Prostate gland (tissue), 2 donors: ENCODE measurements around the gene BRD3OS. TPM values are rescaled to one million over a fixed set of nuclear protein-coding genes. Genes with fewer than 3 reads are reported as not detected.
A peak's percentile ranks its signal among the peaks of the same experiment; 100 is the strongest.

ENCODE experiments used
- DNase-seq: peaks from one replicate; pipeline ENCODE4 v3.0.0-alpha.2; 2019; ENCODE audit warnings: low spot score
- H3K27ac ChIP-seq, 2 donors: fragments of 200-600 bp; sonication (generic); 2 replicates each; pipeline ENCODE4 v1.5.1; 2017 to 2019
- H3K27me3 ChIP-seq: fragments of 200-600 bp; sonication (generic); replicated peaks from 2 replicates; pipeline ENCODE4 v1.5.1; 2019; ENCODE audit not compliant: insufficient read depth
- H3K36me3 ChIP-seq, 2 donors: fragments of 200-600 bp; sonication (generic); 1 replicate in 1 of 2; 2 replicates in 1 of 2; pipeline versions ENCODE4 v1.5.1 to v1.8.1; 2017 to 2019
- H3K4me1 ChIP-seq: fragments of 200-600 bp; sonication (generic); replicated peaks from 2 replicates; pipeline ENCODE4 v1.5.1; 2019
- H3K4me3 ChIP-seq, 2 donors: fragments of 200-600 bp; sonication (generic); 2 replicates each; pipeline ENCODE4 v1.5.1; 2017 to 2019
- H3K9me3 ChIP-seq: fragments of 200-600 bp; sonication (generic); 2 replicates; pipeline ENCODE4 v1.5.1; 2017
- POLR2A ChIP-seq: fragments of 450-650 bp; IDR thresholded peaks from one replicate; pipeline ENCODE4 v1.6.1; 2016; ENCODE audit warnings: antibody characterized with exemption, mild to moderate bottlenecking
- POLR2AphosphoS5 ChIP-seq: sonication (generic); formaldehyde crosslinking; IDR thresholded peaks from one replicate; pipeline ENCODE4 v1.6.1; 2017; ENCODE audit warnings: antibody characterized with exemption
- WGBS: methylation state at CpG from one replicate; pipeline ENCODE4 v1.1.5; 2018; 5-methylcytosine and 5-hydroxymethylcytosine counted together
- intact Hi-C: fragments of 100-400 bp; cut with DNase I; formaldehyde crosslinking; loops from one replicate; pipeline ENCODE4 v1.14.2; 2022
- total RNA-seq, 2 donors: library from RNA; depleted of rRNA; stranded (reverse); fragments of >200 nt; gene quantifications; one replicate each; pipeline ENCODE4 v1.1.0, GENCODE V29; 2016
- TF ChIP-seq, protein P1 (sequence below), 4 experiments: fragments of 200-600 bp in 2 of 4; fragments of 450-650 bp in 2 of 4; sonication (generic) in 2 of 4; IDR thresholded peaks; 1 replicate in 3 of 4; 2 replicates in 1 of 4; pipeline ENCODE4 v1.5.1; 2016 to 2019; ENCODE audit warnings: antibody characterized with exemption in 4 of 4, mild to moderate bottlenecking in 2 of 4, moderate library complexity in 2 of 4

Gene BRD3OS
- total RNA-seq, 2 donors from 2014 or later = 16.2 to 30.1 TPM

DNA sequence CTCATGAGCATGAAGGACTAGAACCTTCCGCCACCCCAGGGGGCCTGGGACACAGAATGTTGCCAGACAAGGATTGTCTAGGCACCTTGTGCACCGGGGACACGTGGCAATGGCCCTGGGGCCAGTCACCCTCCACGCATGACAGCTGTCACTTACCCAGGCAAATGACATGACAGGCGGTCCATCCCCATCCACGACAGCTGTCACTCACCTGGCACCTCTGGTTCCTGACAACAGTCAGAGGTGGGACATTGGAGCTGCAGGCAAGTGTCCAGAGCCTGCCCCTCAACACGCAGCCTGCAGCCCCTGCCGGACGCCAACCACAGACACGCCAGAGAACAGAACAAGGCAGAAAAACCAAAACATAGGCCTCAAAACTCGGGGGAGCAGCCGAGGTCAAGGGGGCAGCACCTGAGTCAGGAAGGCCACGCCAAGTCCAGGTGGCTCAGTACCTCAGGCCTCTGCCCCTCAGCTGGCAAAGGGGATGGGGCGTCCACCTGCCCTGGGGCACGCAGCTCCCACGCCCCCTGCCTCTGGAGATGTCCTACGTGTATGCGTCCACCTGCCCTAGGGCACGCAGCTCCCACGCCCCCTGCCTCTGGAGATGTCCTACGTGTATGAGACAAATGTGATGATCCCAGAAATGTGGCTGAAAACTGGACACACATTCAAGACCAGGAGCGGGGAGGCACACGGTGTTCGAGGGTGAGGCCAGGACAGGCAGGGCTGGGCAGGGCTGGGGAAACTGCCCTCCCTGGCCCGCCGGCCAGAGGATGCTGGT, 47.7 kb upstream of the BRD3OS start:
- DNase-seq = no peak
- Histone ChIP-seq H3K36me3 (no peaks in the 10 kb centered on the region), H3K4me3 (no peak overlapping the region), H3K4me1 (no peaks in the 10 kb centered on the region), H3K27ac (no peak overlapping the region), H3K9me3 (no peaks in the 10 kb centered on the region), H3K27me3 (no peaks in the 10 kb centered on the region)
- no peak for TF ChIP-seq POLR2AphosphoS5
- TF ChIP-seq POLR2A = no peak
- TF ChIP-seq, protein P1, sequence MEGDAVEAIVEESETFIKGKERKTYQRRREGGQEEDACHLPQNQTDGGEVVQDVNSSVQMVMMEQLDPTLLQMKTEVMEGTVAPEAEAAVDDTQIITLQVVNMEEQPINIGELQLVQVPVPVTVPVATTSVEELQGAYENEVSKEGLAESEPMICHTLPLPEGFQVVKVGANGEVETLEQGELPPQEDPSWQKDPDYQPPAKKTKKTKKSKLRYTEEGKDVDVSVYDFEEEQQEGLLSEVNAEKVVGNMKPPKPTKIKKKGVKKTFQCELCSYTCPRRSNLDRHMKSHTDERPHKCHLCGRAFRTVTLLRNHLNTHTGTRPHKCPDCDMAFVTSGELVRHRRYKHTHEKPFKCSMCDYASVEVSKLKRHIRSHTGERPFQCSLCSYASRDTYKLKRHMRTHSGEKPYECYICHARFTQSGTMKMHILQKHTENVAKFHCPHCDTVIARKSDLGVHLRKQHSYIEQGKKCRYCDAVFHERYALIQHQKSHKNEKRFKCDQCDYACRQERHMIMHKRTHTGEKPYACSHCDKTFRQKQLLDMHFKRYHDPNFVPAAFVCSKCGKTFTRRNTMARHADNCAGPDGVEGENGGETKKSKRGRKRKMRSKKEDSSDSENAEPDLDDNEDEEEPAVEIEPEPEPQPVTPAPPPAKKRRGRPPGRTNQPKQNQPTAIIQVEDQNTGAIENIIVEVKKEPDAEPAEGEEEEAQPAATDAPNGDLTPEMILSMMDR (IDR thresholded peaks at IDR 0.05) = no peak
- intact Hi-C loops = no loop called here
- 96% methylated on average over 26 of the region's 26 CpGs for WGBS

DNA sequence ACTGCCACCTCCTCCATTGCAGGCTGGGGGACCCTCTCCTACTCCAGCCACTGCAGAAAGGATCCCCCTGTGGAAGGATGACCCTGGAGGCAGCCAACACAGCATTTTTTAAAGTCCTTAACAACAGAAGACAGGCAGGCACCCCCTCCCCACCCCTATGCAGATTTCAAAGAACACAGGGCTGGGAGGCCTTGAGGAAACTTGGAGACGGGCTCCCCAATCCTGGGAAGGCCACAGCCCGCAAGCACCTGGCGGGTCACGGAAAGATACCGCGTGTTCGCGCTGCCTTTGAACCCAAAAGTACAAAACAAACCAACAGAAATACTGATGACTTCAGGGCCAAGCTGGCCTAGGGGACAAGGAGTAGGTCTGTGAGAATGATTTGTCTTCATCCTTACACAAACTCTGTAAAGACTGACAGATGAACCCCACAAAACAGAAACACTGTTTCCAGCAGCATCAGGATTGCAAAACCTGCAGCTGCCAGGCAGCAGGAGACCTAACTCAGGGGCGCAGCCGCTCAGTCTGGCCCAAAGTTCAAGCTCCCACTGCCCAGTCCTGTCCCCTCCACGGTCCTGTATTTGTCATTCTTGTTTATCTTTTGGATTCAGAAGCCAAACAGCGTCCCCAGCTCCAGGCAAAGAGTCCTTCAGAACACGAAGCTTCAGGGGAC, 46.9 kb upstream of the BRD3OS start:
- 85% methylated on average over 13 of the region's 13 CpGs for WGBS
- Histone ChIP-seq H3K27ac (no peak overlapping the region), H3K4me3 (no peak overlapping the region), H3K9me3 (no peaks in the 10 kb centered on the region), H3K27me3 (no peaks in the 10 kb centered on the region), H3K4me1 (no peaks in the 10 kb centered on the region), H3K36me3 (no peaks in the 10 kb centered on the region)
- intact Hi-C loops = no loop called here
- DNase-seq = no peak
- TF ChIP-seq POLR2AphosphoS5 = no peak
- TF ChIP-seq, protein P1 (IDR thresholded peaks at IDR 0.05) = no peak
- TF ChIP-seq POLR2A = no peak

DNA sequence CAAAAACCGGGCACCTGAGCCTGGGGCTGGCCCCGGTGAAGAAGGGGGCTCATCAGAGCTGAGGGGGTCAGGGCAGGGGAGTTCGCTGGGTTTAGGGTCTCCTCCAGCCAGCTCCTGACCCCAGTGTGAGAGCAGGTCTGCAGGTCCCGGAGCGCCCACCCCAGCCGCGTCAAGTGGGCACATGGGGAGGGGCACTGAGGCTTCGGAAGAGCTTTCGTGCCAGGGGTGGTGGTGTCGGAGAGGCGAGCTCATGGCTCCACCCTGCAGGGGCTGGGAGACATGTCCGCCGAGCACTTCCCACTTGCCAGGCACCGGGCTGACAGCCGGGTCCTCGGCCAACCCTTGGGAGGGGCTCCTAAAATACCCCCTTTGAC, 46.4 kb upstream of the BRD3OS start:
- H3K4me1 ChIP-seq = no peaks in the 10 kb centered on the region
- H3K27me3 ChIP-seq = no peaks in the 10 kb centered on the region
- 50% methylated on average over 14 of the region's 16 CpGs for WGBS
- H3K9me3 ChIP-seq = no peaks in the 10 kb centered on the region
- no peak for DNase-seq
- intact Hi-C loops = no loop called here
- no peaks in the 10 kb centered on the region for H3K36me3 ChIP-seq
- H3K27ac ChIP-seq = no peak overlapping the region
- no peak overlapping the region for H3K4me3 ChIP-seq
- TF ChIP-seq, protein P1 (IDR thresholded peaks at IDR 0.05) = no peak
- TF ChIP-seq POLR2A (no peak), POLR2AphosphoS5 (no peak)

DNA sequence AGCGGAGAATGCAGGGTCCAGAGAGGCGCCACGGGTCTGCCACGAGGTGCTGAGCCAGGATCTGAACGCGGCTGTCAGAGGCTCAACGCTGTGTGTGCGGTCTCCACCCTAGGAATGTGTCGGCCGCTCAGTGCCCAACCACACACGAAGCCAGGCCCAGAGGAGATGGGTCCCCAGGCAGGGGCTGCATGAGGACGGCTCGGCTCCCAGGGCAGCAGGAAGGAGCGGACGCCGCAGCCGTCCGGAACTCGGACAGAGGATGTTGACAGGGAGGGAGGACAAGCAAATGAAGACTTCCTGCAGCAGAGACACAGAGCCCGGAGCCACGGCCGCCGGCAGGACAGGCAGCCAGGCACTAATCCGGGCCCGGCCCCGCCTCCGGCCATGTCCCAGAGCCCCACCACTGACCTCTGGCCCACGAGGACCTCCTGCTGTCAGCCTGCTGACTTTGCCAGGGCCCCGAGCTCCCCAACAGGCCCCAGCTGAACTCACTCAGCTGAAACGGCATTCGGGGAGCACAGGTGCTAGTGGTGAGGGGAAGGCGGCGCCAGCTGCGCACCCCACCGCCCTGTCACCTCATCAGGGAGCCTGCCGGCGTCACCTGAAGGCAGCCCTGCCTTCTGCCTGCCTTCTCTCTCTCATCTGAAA, 45.9 kb upstream of the BRD3OS start:
- H3K4me1 ChIP-seq = no peaks in the 10 kb centered on the region
- peak overlapping the region in 1 of 2 donors; percentile 35 for H3K27ac ChIP-seq
- no peak for DNase-seq
- no peak overlapping the region for H3K4me3 ChIP-seq
- no peaks in the 10 kb centered on the region for H3K36me3 ChIP-seq
- intact Hi-C loops = no loop called here
- H3K27me3 ChIP-seq = no peaks in the 10 kb centered on the region
- 50% methylated on average over 30 of the region's 37 CpGs for WGBS
- TF ChIP-seq, protein P1 (IDR thresholded peaks at IDR 0.05) = no peak
- TF ChIP-seq POLR2A (no peak), POLR2AphosphoS5 (no peak)
- H3K9me3 ChIP-seq = no peaks in the 10 kb centered on the region
